Measurements from ENCODE around the gene SH3BP4. TPM values are rescaled to one million over a fixed set of nuclear protein-coding genes. Genes with fewer than 3 reads are reported as not detected.
A peak's percentile ranks its signal among the peaks of the same experiment; 100 is the strongest.

Gene SH3BP4
- total RNA-seq, 1 donor from 2014 or later: 58.6 TPM

- Mint-ChIP-seq H3K9me3 (ENCODE audit: unreplicated experiment) (no peaks in the 10 kb centered on the region), H3K36me3 (ENCODE audit: low read depth, unreplicated experiment) (peaks cover 10% of the 10 kb centered on the region), H3K27ac (ENCODE audit: unreplicated experiment) (peak overlapping the region; percentile 90), H3K27me3 (ENCODE audit: unreplicated experiment) (peaks cover 11% of the 10 kb centered on the region), H3K4me3 (ENCODE audit: unreplicated experiment) (no peak overlapping the region), H3K4me1 (ENCODE audit: unreplicated experiment) (peaks cover 59% of the 10 kb centered on the region)
- DNase-seq (ENCODE audit: low spot score): no peak
- no peak for TF ChIP-seq CTCF (IDR thresholded peaks at IDR 0.05; ENCODE audit: unreplicated experiment)
Measured at GRCh38 chr2:234986390-234986789, 34.6 kb downstream of the SH3BP4 start.

GRCh38 chr2:234986876-234987720, 35.3 kb downstream of the SH3BP4 start:
- H3K36me3 Mint-ChIP-seq (ENCODE audit: low read depth, unreplicated experiment): peaks cover 10% of the 10 kb centered on the region
- H3K4me1 Mint-ChIP-seq (ENCODE audit: unreplicated experiment): peaks cover 54% of the 10 kb centered on the region
- peak overlapping the region; percentile 41 for H3K27ac Mint-ChIP-seq (ENCODE audit: unreplicated experiment)
- H3K4me3 Mint-ChIP-seq (ENCODE audit: unreplicated experiment): peak overlapping the region; percentile 8
- peaks cover 10% of the 10 kb centered on the region for H3K27me3 Mint-ChIP-seq (ENCODE audit: unreplicated experiment)
- TF ChIP-seq CTCF (IDR thresholded peaks at IDR 0.05; ENCODE audit: unreplicated experiment): no peak
- no peak for DNase-seq (ENCODE audit: low spot score)
- H3K9me3 Mint-ChIP-seq (ENCODE audit: unreplicated experiment): no peaks in the 10 kb centered on the region

- DNase-seq (ENCODE audit: low spot score): no peak
- Mint-ChIP-seq H3K27ac (ENCODE audit: unreplicated experiment) (peak overlapping the region; percentile 41), H3K36me3 (ENCODE audit: low read depth, unreplicated experiment) (peaks cover 10% of the 10 kb centered on the region), H3K4me1 (ENCODE audit: unreplicated experiment) (peaks cover 47% of the 10 kb centered on the region), H3K9me3 (ENCODE audit: unreplicated experiment) (no peaks in the 10 kb centered on the region), H3K27me3 (ENCODE audit: unreplicated experiment) (peaks cover 9% of the 10 kb centered on the region), H3K4me3 (ENCODE audit: unreplicated experiment) (peak overlapping the region; percentile 8)
- no peak for TF ChIP-seq CTCF (IDR thresholded peaks at IDR 0.05; ENCODE audit: unreplicated experiment)
Measured at GRCh38 chr2:234987754-234988153, 35.9 kb downstream of the SH3BP4 start.

- peaks cover 44% of the 10 kb centered on the region for H3K4me1 Mint-ChIP-seq (ENCODE audit: unreplicated experiment)
- TF ChIP-seq CTCF (IDR thresholded peaks at IDR 0.05; ENCODE audit: unreplicated experiment): no peak
Measured at GRCh38 chr2:234988491-234988890, 36.7 kb downstream of the SH3BP4 start.

GRCh38 chr2:234989183-234989701, 37.4 kb downstream of the SH3BP4 start:
- Mint-ChIP-seq H3K27me3 (ENCODE audit: unreplicated experiment) (peaks cover 10% of the 10 kb centered on the region), H3K9me3 (ENCODE audit: unreplicated experiment) (no peaks in the 10 kb centered on the region), H3K36me3 (ENCODE audit: low read depth, unreplicated experiment) (peaks cover 21% of the 10 kb centered on the region), H3K27ac (ENCODE audit: unreplicated experiment) (peak overlapping the region; percentile 4), H3K4me3 (ENCODE audit: unreplicated experiment) (no peak overlapping the region), H3K4me1 (ENCODE audit: unreplicated experiment) (peaks cover 44% of the 10 kb centered on the region)
- no peak for TF ChIP-seq CTCF (IDR thresholded peaks at IDR 0.05; ENCODE audit: unreplicated experiment)
- no peak for DNase-seq (ENCODE audit: low spot score)

More at GRCh38 chr2:234988491-234988890, 36.7 kb downstream of the SH3BP4 start:
- H3K27ac Mint-ChIP-seq (ENCODE audit: unreplicated experiment): no peak overlapping the region
- no peak for DNase-seq (ENCODE audit: low spot score)
- peaks cover 14% of the 10 kb centered on the region for H3K36me3 Mint-ChIP-seq (ENCODE audit: low read depth, unreplicated experiment)
- H3K4me3 Mint-ChIP-seq (ENCODE audit: unreplicated experiment): no peak overlapping the region
- H3K9me3 Mint-ChIP-seq (ENCODE audit: unreplicated experiment): no peaks in the 10 kb centered on the region
- H3K27me3 Mint-ChIP-seq (ENCODE audit: unreplicated experiment): peaks cover 8% of the 10 kb centered on the region
